ENCODE results near the gene PNPLA1. TPM values are rescaled to one million over a fixed set of nuclear protein-coding genes. Genes with fewer than 3 reads are reported as not detected.

Gene PNPLA1
- total and polyA plus RNA-seq, 5 donors: not detected

DNA sequence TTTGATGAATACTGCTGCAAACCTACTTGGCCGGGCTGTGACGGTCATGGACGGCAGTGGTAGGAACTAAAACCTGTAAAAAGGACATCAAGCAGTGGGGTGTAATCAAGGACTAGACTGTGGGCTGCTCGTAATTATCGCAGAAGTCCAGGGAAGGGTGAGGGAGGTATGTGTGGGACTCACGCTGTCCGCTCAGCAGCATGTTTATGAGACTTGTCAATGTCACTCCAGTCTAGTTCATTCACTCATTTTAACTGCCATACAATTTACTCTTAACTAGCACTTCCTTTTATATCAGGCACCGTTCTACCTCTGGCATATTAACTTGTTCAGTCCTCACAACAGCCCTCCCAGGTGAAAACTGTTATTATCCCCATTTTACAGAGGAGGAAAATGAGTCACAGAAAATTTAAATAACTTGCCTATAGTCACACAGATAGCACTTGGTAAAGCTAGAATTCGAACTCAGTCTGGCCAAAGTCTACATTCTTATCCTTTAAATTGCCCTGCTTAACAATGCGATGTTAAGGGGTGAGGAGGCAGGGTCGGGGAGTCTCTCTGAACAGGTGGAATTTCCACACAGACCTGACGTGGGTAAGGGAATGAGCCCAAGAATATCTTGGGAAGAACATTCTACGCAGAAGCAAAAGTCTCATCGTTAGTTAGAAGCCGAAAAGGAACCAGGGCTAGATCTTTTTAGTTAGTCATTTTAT is 4.1 kb downstream of the PNPLA1 start:
- 80% methylated on average over 15 of the region's 15 CpGs for WGBS
- Histone ChIP-seq H3K27me3 (ENCODE audit: control insufficient read depth, insufficient read depth) (no peaks in the 10 kb centered on the region), H3K4me1 (ENCODE audit: control insufficient read depth, insufficient read depth, low read length) (no peaks in the 10 kb centered on the region), H3K27ac (ENCODE audit: low read length) (no peak overlapping the region), H3K9me3 (ENCODE audit: control insufficient read depth, low read length) (no peaks in the 10 kb centered on the region), H3K4me3 (ENCODE audit: low read length) (no peak overlapping the region)
- intact Hi-C loops (cut with DNase I): no loop called here
- ATAC-seq (no peak), DNase-seq (no peak)

DNA sequence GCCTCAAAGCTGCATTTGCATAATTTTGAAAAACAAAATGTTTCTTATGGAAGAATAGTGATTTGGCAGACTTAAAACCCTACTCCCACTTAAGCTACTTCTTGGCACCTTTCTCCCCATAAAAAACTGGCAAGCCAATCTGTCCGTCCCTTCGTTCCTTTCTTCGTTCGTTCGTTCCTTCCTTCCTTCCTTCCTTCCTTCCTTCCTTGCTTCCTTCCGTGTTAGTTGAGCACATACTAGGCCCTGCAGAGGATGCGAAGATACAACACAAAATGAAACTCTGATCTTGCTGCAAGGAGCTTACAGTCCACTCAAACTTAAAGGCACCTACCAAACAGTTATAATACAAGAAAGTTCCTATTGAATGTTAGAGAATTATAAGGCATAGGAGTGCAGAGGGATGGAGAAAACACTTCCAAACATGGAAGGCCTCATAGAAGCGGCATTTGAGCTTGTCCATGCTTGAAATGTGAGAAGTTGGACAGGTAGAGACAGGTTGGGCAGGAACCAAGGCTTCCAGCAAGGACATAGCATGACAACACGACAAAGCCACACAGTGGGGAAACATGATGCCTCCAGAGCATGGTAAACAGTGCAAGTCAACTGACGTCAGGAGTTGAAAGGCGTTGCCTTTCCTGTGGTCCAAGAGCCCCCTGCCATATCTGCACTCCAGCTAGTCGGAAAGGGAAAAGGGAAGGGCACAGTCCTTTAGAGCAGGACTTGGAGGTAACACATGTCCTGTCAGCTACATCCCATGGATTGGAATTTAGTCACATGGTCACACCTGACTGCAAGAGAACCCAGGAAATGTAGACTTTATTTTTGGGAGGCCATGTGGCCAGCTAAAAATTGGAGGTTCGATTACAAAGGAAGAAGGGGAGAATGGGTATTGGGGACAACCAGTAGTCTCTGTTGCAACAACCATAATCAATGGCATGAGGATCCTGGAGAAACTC is 7.0 kb downstream of the PNPLA1 start:
- Histone ChIP-seq H3K27me3 (ENCODE audit: control insufficient read depth, insufficient read depth) (no peaks in the 10 kb centered on the region), H3K27ac (ENCODE audit: low read length) (no peak overlapping the region), H3K4me3 (ENCODE audit: low read length) (no peak overlapping the region), H3K9me3 (ENCODE audit: control insufficient read depth, low read length) (no peaks in the 10 kb centered on the region), H3K4me1 (ENCODE audit: control insufficient read depth, insufficient read depth, low read length) (no peaks in the 10 kb centered on the region)
- DNase-seq (no peak), ATAC-seq (no peak)
- WGBS: 69% methylated on average over 13 of the region's 13 CpGs
- intact Hi-C loops (cut with DNase I): no loop called here

DNA sequence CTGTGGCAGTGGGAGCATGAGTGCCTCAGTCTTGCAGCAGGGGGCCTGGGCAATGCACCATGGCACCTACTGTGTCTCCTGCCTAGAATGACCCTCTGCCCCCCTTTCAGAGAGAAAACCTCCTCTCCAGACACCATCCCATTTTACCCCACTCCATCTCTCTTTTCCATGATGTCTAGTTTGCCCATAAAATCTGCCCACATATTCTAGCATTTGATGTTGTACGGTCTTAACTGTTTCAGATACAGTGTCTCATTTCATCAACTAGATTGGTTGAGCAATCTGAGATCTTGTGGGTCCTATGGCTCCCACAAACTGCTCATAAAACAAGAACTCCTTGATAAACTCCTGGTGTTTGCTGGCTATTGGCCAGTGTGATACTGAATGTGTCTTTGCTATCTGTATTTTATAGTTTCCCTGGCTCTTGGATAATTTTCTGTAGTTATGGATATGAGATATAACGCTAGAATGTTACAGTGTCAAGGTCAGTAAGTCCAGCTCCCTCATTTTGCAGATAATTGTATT is 8.1 kb downstream of the PNPLA1 start:
- Histone ChIP-seq H3K27ac (ENCODE audit: low read length) (no peak overlapping the region), H3K4me1 (ENCODE audit: control insufficient read depth, insufficient read depth, low read length) (no peaks in the 10 kb centered on the region), H3K4me3 (ENCODE audit: low read length) (no peak overlapping the region), H3K9me3 (ENCODE audit: control insufficient read depth, low read length) (no peaks in the 10 kb centered on the region), H3K27me3 (ENCODE audit: control insufficient read depth, insufficient read depth) (no peaks in the 10 kb centered on the region)
- ATAC-seq (no peak), DNase-seq (no peak)
- intact Hi-C loops (cut with DNase I): no loop called here
- 54% methylated on average over 2 of the region's 2 CpGs for WGBS

DNA sequence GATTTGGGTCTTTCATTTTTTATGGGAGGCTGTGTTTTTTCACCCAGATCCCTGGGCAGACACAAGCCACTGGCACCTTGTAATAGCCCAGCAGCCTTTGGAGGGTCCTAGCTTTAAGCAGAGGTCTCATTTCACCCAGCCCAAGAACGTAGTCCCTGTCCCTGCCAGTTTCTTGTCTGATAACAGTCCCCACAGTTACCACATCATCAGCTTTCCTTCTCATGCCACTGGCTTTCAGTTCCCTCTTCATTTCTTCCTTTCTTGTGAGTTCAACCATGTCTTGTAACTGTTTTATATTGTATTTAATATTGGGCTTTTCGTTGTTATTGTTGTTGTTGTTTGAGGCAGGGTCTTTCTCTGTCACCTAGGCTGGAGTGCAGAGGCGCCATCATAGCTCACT is 10.6 kb downstream of the PNPLA1 start:
- intact Hi-C loops (cut with DNase I): no loop called here
- Histone ChIP-seq H3K4me1 (ENCODE audit: control insufficient read depth, insufficient read depth, low read length) (no peaks in the 10 kb centered on the region), H3K9me3 (ENCODE audit: control insufficient read depth, low read length) (no peaks in the 10 kb centered on the region), H3K27ac (ENCODE audit: low read length) (no peak overlapping the region), H3K27me3 (ENCODE audit: control insufficient read depth, insufficient read depth) (no peaks in the 10 kb centered on the region), H3K4me3 (ENCODE audit: low read length) (no peak overlapping the region)
- 60% methylated on average over 3 of the region's 3 CpGs for WGBS
- DNase-seq: no peak
- ATAC-seq: no peak

DNA sequence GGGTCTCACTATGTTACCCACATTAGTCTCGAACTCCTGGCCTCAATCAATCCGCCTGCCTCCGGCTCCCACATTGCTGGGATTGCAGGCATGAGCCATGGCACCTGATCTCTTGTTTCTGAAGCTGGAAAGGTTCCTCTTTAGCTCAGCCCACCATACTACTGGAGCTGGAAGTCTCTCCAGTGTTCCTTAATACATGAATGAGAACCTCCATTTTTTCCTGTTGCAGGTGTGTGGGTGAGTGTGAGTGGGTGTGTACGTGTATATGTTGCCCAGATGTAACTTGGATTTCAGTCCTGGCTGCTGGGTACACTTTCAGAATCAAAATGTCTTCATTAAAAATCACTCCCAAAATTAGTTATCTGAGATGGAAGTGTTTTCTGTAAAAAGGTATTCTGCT is 11.1 kb downstream of the PNPLA1 start:
- H3K4me3 ChIP-seq (ENCODE audit: low read length): no peak overlapping the region

DNA sequence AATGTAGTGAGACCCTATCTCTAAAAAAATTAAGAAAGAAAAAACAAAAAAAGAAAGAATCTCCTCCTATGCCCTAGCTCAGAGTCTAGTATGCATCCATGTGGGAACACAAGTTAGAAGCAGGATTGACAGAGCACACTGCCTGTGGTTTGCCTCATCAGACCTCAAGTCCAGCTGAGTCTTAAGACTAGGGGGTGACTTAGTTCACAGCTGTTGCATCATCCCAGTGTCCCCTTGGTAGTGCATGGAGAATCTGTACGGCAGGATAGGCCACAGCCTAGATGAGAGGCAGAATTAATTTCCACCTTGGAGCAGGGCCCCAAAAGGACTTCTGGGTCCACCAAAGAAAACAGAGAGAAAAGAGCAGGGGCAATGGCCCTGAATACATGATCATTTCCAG is 13.7 kb downstream of the PNPLA1 start:
- intact Hi-C loops (cut with DNase I): no loop called here
- ATAC-seq (no peak), DNase-seq (no peak)
- Histone ChIP-seq H3K4me1 (ENCODE audit: control insufficient read depth, insufficient read depth, low read length) (no peaks in the 10 kb centered on the region), H3K9me3 (ENCODE audit: control insufficient read depth, low read length) (no peaks in the 10 kb centered on the region), H3K4me3 (ENCODE audit: low read length) (no peak overlapping the region), H3K27me3 (ENCODE audit: control insufficient read depth, insufficient read depth) (no peaks in the 10 kb centered on the region), H3K27ac (ENCODE audit: low read length) (no peak overlapping the region)
- WGBS: 83% methylated on average over 1 of the region's 1 CpG

More for the DNA sequence above, 11.1 kb downstream of the PNPLA1 start:
- no peak for ATAC-seq
- Histone ChIP-seq H3K27ac (ENCODE audit: low read length) (no peak overlapping the region), H3K27me3 (ENCODE audit: control insufficient read depth, insufficient read depth) (no peaks in the 10 kb centered on the region), H3K9me3 (ENCODE audit: control insufficient read depth, low read length) (no peaks in the 10 kb centered on the region), H3K4me1 (ENCODE audit: control insufficient read depth, insufficient read depth, low read length) (no peaks in the 10 kb centered on the region)
- WGBS: 81% methylated on average over 4 of the region's 4 CpGs
- intact Hi-C loops (cut with DNase I): no loop called here
- DNase-seq: no peak

DNA sequence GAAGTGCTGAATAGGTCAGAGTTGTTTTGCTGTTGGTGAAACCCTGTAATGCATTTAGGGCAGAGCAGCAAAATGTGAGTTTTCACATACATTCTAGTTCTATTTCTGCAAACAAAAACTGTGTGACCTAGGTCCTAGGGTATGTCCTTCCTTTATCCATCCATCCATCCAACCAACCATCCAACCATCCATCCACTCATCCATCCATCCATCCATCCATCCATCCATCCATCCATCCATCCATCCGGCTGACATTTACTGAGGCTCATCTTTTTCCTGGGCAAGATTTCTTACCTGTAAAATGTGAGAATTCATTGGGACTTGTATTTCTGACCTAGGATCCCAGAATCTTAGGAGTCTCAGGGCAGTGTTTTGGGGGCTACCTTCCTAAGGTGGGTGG is 14.5 kb downstream of the PNPLA1 start:
- WGBS: 93% methylated on average over 1 of the region's 1 CpG

DNA sequence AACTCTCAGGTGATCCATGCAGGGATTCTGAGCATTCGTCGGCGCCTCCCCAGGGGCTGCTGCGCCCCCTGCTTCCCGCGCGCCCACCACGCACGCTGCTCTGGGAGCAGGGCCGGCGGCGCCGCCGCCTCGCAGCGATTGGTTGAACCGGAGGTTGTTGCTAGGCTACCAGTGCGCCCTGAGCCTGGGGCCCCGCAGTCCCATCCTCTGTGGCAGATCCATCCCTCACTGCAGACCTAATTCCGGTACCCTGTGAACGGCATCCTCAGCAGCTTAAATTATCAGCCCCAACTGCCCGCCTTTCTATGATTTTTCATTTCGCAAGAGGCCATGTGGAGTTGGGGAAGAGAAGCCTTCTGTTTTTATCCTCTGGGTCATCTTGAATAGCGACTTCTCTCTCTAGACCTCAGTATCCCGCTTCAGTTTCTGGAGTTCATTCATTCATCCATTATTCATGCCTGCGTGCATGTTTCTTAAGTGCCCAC is 15.4 kb downstream of the PNPLA1 start:
- 14% methylated on average over 26 of the region's 26 CpGs for WGBS
- H3K27me3 ChIP-seq (ENCODE audit: control insufficient read depth, insufficient read depth): no peaks in the 10 kb centered on the region

More for the DNA sequence above, 14.5 kb downstream of the PNPLA1 start:
- Histone ChIP-seq H3K4me3 (ENCODE audit: low read length) (no peak overlapping the region), H3K4me1 (ENCODE audit: control insufficient read depth, insufficient read depth, low read length) (no peaks in the 10 kb centered on the region), H3K9me3 (ENCODE audit: control insufficient read depth, low read length) (no peaks in the 10 kb centered on the region), H3K27me3 (ENCODE audit: control insufficient read depth, insufficient read depth) (no peaks in the 10 kb centered on the region), H3K27ac (ENCODE audit: low read length) (no peak overlapping the region)
- DNase-seq: no peak
- intact Hi-C loops (cut with DNase I): no loop called here
- no peak for ATAC-seq

DNA sequence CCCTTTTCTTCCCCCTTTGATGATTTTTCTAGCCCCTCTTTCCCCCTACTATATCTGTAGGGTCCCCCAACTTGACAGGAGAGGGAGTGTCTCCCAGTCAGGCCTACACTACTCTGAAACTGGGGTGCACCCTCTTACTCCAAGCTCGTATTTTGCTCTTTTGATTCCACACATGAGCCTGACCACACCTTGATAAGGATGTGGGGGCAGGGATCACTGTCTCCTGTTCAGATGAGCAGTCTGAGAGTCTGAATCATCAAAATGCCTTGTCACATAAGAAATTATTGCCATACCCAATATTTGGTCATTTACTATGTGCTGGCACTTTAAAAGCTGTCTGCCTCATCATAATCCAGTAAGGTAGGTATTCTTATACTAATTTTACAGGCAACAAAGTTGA is 15.9 kb downstream of the PNPLA1 start:
- Histone ChIP-seq H3K4me3 (ENCODE audit: low read length) (no peak overlapping the region), H3K4me1 (ENCODE audit: control insufficient read depth, insufficient read depth, low read length) (no peaks in the 10 kb centered on the region), H3K27ac (ENCODE audit: low read length) (no peak overlapping the region), H3K27me3 (ENCODE audit: control insufficient read depth, insufficient read depth) (no peaks in the 10 kb centered on the region), H3K9me3 (ENCODE audit: control insufficient read depth, low read length) (no peaks in the 10 kb centered on the region)
- 74% methylated on average over 1 of the region's 1 CpG for WGBS
- no peak for ATAC-seq
- intact Hi-C loops (cut with DNase I): no loop called here
- DNase-seq: no peak

More for the DNA sequence above, 15.4 kb downstream of the PNPLA1 start:
- intact Hi-C loops (cut with DNase I): no loop called here
- Histone ChIP-seq H3K27ac (ENCODE audit: low read length) (no peak overlapping the region), H3K9me3 (ENCODE audit: control insufficient read depth, low read length) (no peaks in the 10 kb centered on the region), H3K4me3 (ENCODE audit: low read length) (no peak overlapping the region), H3K4me1 (ENCODE audit: control insufficient read depth, insufficient read depth, low read length) (no peaks in the 10 kb centered on the region)
- DNase-seq (no peak), ATAC-seq (no peak)

DNA sequence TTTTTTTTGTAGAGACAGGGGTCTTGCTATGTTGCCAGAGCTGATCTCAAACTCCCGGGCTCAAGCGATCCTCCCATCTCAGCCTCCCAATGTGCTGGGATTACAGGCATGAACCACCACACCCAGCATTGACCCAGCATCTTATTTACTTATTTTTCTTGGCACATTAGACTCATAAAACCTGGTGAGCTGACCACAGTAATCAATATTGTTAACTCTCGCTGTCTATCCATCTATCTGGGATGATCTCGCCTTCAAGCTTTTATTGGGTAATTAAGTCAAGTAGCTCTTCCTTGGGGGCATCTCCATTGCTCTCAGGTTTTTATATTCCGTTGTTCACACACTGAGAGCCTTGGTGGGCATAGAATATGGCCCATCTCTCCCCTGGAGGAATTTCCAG is 17.0 kb downstream of the PNPLA1 start:
- no peaks in the 10 kb centered on the region for H3K9me3 ChIP-seq (ENCODE audit: control insufficient read depth, low read length)
- DNase-seq (no peak), ATAC-seq (no peak)
- no peaks in the 10 kb centered on the region for H3K27me3 ChIP-seq (ENCODE audit: control insufficient read depth, insufficient read depth)
- no peak overlapping the region for H3K4me3 ChIP-seq (ENCODE audit: low read length)
- intact Hi-C loops (cut with DNase I): no loop called here
- WGBS: 69% methylated on average over 5 of the region's 5 CpGs
- H3K27ac ChIP-seq (ENCODE audit: low read length): no peak overlapping the region
- no peaks in the 10 kb centered on the region for H3K4me1 ChIP-seq (ENCODE audit: control insufficient read depth, insufficient read depth, low read length)

DNA sequence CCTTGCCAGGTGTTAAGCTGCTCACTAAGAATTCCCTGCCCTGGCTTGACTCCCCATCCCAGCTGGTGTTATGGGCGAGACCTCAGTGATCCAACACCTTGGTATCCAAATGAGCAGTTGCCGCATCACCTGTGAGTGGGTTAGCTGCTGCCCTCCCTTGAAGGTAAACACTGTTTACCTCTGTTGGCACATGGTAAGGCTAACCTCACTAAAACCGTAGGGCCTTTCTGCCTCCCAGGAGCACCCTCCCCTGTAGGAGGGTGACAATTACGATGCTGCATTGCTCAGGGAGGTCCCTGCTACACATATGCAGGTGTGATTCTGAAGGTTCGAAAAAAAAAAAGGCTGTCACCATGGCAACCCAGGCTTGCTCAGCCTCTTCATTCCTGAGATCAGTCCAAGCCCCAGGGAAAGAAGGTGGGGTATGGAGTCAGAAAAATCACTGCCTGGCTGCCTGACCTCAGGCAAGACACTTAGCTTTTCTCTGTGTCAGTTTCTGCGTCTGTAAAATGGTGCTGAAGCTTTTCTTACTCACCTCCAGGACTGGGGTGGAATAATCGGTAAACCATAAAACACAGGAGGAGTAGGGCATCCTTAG is 19.5 kb downstream of the PNPLA1 start:
- Histone ChIP-seq H3K27ac (ENCODE audit: low read length) (no peak overlapping the region), H3K4me1 (ENCODE audit: control insufficient read depth, insufficient read depth, low read length) (no peaks in the 10 kb centered on the region), H3K4me3 (ENCODE audit: low read length) (no peak overlapping the region), H3K27me3 (ENCODE audit: control insufficient read depth, insufficient read depth) (no peaks in the 10 kb centered on the region), H3K9me3 (ENCODE audit: control insufficient read depth, low read length) (no peaks in the 10 kb centered on the region)
- no peak for DNase-seq
- ATAC-seq: no peak
- 78% methylated on average over 7 of the region's 7 CpGs for WGBS
- intact Hi-C loops (cut with DNase I): no loop called here

All from right cardiac atrium (tissue), 5 donors.